Measurements from ENCODE around the gene MYLK. TPM values are rescaled to one million over a fixed set of nuclear protein-coding genes. Genes with fewer than 3 reads are reported as not detected.

The MYLK gene
- polyA plus RNA-seq, 3 donors = 0.35 to 1.3 (median 0.51) TPM

DNA sequence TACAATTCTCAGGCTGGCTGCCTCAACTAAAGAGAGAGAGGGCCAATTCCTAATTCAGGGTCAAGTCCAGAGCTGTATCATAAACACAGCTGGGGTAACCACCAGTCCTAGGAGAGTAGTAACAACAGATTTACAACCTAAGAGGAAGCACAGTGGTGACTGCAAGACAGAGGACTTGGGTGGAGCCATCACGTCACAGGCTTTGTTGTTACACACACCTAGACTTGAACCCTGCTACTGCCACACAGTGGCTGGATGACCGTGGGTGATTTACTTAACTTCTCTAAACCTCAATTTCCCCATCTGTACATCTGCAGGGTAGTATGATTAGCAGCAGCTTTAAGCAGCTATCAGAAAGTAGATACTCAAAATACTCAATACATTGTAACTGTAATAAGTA lies 78.6 kb downstream of the MYLK start:
- Histone ChIP-seq H2AFZ (ENCODE audit: insufficient read depth, low read depth, low read length, poor library complexity, severe bottlenecking) (no peak overlapping the region), H3K4me3 (replicated peaks in 1 of 3; ENCODE audit: low read depth in 2 of 3, low read length in 3 of 3) (no peak overlapping the region), H3K9ac (ENCODE audit: insufficient read depth, low read length, poor library complexity, severe bottlenecking) (no peak overlapping the region), H3K79me2 (ENCODE audit: insufficient read depth, low read length) (no peaks in the 10 kb centered on the region), H3K4me1 (ENCODE audit: control insufficient read depth in 1 of 2, insufficient read depth in 2 of 2, low read length in 2 of 2) (no peaks in the 10 kb centered on the region), H3K9me3 (replicated peaks in 1 of 2; ENCODE audit: control insufficient read depth in 1 of 2, insufficient read depth in 1 of 2, low read length in 2 of 2) (no peaks in the 10 kb centered on the region), H3K27me3 (ENCODE audit: control insufficient read depth in 2 of 2, insufficient read depth in 2 of 2, low read length in 2 of 2) (no peaks in the 10 kb centered on the region), H3K27ac (ENCODE audit: low read depth in 1 of 2, low read length in 2 of 2) (no peak overlapping the region), H3K4me2 (replicated peaks; ENCODE audit: extremely low read depth, low read length, poor library complexity, severe bottlenecking) (no peak overlapping the region), H3K36me3 (replicated peaks in 1 of 2; ENCODE audit: control insufficient read depth in 1 of 2, insufficient read depth in 2 of 2, low read length in 2 of 2) (no peaks in the 10 kb centered on the region), H4K20me1 (ENCODE audit: insufficient read depth, low read length) (no peaks in the 10 kb centered on the region)
- H3K27me3 Mint-ChIP-seq (ENCODE audit: low read depth in 3 of 3) = peaks cover 0 to 2% (median 1%) of the 10 kb centered on the region in 3 donors
- H3K9me3 Mint-ChIP-seq = peaks cover 0 to 3% (median 0%) of the 10 kb centered on the region in 7 donors
- H3K27ac Mint-ChIP-seq = no peak overlapping the region
- TF ChIP-seq, protein P1, sequence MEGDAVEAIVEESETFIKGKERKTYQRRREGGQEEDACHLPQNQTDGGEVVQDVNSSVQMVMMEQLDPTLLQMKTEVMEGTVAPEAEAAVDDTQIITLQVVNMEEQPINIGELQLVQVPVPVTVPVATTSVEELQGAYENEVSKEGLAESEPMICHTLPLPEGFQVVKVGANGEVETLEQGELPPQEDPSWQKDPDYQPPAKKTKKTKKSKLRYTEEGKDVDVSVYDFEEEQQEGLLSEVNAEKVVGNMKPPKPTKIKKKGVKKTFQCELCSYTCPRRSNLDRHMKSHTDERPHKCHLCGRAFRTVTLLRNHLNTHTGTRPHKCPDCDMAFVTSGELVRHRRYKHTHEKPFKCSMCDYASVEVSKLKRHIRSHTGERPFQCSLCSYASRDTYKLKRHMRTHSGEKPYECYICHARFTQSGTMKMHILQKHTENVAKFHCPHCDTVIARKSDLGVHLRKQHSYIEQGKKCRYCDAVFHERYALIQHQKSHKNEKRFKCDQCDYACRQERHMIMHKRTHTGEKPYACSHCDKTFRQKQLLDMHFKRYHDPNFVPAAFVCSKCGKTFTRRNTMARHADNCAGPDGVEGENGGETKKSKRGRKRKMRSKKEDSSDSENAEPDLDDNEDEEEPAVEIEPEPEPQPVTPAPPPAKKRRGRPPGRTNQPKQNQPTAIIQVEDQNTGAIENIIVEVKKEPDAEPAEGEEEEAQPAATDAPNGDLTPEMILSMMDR (IDR thresholded peaks at IDR 0.05) = no peak
- whole genome bisulfite sequencing (ENCODE audit: insufficient coverage) = no CpG with 5 or more reads among the region's 2 CpGs
- H3K36me3 Mint-ChIP-seq = no peaks in the 10 kb centered on the region
- intact Hi-C loops (cut with micrococcal nuclease) = no loop called here
- H3K4me1 Mint-ChIP-seq = peaks cover 2% of the 10 kb centered on the region
- no peak overlapping the region for H3K4me3 Mint-ChIP-seq
- no peak for DNase-seq

DNA sequence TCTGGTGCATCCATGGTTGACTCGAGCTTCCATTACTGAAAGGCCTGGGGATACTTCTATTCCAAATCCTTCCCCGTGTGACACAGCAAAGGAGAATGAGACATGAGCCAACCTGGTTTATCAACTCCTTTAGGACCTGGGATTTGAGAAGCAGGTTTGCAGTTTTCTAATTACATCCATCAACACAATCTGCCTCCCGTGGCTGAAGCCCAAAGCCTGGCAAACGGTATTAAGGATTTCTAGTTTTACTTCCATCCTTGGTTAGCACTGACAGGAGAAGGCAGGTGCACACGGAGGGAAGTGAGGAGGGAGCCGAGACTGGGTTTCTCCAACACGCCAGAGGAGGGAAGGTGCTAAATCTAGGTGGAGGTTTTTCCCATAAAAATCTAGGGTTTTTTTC lies 79.0 kb downstream of the MYLK start:
- H3K27me3 Mint-ChIP-seq (ENCODE audit: low read depth in 3 of 3) = peaks cover 0 to 2% (median 1%) of the 10 kb centered on the region in 3 donors
- Histone ChIP-seq H3K36me3 (replicated peaks in 1 of 2; ENCODE audit: control insufficient read depth in 1 of 2, insufficient read depth in 2 of 2, low read length in 2 of 2) (no peaks in the 10 kb centered on the region), H3K4me2 (replicated peaks; ENCODE audit: extremely low read depth, low read length, poor library complexity, severe bottlenecking) (no peak overlapping the region), H3K4me1 (ENCODE audit: control insufficient read depth in 1 of 2, insufficient read depth in 2 of 2, low read length in 2 of 2) (no peaks in the 10 kb centered on the region), H3K9me3 (replicated peaks in 1 of 2; ENCODE audit: control insufficient read depth in 1 of 2, insufficient read depth in 1 of 2, low read length in 2 of 2) (no peaks in the 10 kb centered on the region), H4K20me1 (ENCODE audit: insufficient read depth, low read length) (no peaks in the 10 kb centered on the region), H3K79me2 (ENCODE audit: insufficient read depth, low read length) (no peaks in the 10 kb centered on the region), H3K4me3 (replicated peaks in 1 of 3; ENCODE audit: low read depth in 2 of 3, low read length in 3 of 3) (no peak overlapping the region), H3K9ac (ENCODE audit: insufficient read depth, low read length, poor library complexity, severe bottlenecking) (no peak overlapping the region), H3K27me3 (ENCODE audit: control insufficient read depth in 2 of 2, insufficient read depth in 2 of 2, low read length in 2 of 2) (no peaks in the 10 kb centered on the region), H3K27ac (ENCODE audit: low read depth in 1 of 2, low read length in 2 of 2) (no peak overlapping the region), H2AFZ (ENCODE audit: insufficient read depth, low read depth, low read length, poor library complexity, severe bottlenecking) (no peak overlapping the region)
- peaks cover 2% of the 10 kb centered on the region for H3K4me1 Mint-ChIP-seq
- no peaks in the 10 kb centered on the region for H3K36me3 Mint-ChIP-seq
- H3K9me3 Mint-ChIP-seq = peaks cover 0 to 1% (median 0%) of the 10 kb centered on the region in 7 donors
- H3K4me3 Mint-ChIP-seq = no peak overlapping the region
- DNase-seq = no peak
- H3K27ac Mint-ChIP-seq = no peak overlapping the region
- intact Hi-C loops (cut with micrococcal nuclease) = no loop called here
- 94% methylated on average over 2 of the region's 7 CpGs for WGBS (ENCODE audit: insufficient coverage)
- TF ChIP-seq, protein P1 (IDR thresholded peaks at IDR 0.05) = no peak

Data from CD14-positive monocyte (primary cell).